Stimulated activated naive CD8-positive, alpha-beta T cell treated with anti-CD3 and anti-CD28 coated beads, Interleukin-15, amount 100 ng/mL, for 72 hours (primary cell): ENCODE data around the gene ACOX1.

Experiments used
- ATAC-seq: fragments of 150-1000 bp; cut with Tn5 transposase; 2 replicates; pipeline ENCODE4 v1.10.0; 2021; ENCODE audit warnings: mild to moderate bottlenecking, moderate library complexity
- DNase-seq, 2 donors: peaks; one replicate each; pipeline ENCODE4 v3.0.0; 2021 to 2022
- H3K27ac Mint-ChIP-seq, 2 donors: one replicate each; pipeline ENCODE4 v1.8.0; 2022; ENCODE audit warnings: mild to moderate bottlenecking in 2 of 2, mixed read lengths in 2 of 2, moderate library complexity in 2 of 2
- H3K27me3 Mint-ChIP-seq: one replicate; pipeline ENCODE4 v1.8.0; 2022; ENCODE audit warnings: mixed read lengths
- H3K4me1 Mint-ChIP-seq: one replicate; pipeline ENCODE4 v1.8.0; 2022; ENCODE audit warnings: mild to moderate bottlenecking, mixed read lengths
- H3K4me3 Mint-ChIP-seq, 2 donors: one replicate each; pipeline ENCODE4 v1.8.0; 2022; ENCODE audit warnings: mild to moderate bottlenecking in 2 of 2, mixed read lengths in 2 of 2, moderate library complexity in 1 of 2
- H3K9me3 Mint-ChIP-seq, 2 donors: one replicate each; pipeline ENCODE4 v1.8.0; 2022; ENCODE audit warnings: mixed read lengths in 2 of 2

ACOX1 gene

DNA sequence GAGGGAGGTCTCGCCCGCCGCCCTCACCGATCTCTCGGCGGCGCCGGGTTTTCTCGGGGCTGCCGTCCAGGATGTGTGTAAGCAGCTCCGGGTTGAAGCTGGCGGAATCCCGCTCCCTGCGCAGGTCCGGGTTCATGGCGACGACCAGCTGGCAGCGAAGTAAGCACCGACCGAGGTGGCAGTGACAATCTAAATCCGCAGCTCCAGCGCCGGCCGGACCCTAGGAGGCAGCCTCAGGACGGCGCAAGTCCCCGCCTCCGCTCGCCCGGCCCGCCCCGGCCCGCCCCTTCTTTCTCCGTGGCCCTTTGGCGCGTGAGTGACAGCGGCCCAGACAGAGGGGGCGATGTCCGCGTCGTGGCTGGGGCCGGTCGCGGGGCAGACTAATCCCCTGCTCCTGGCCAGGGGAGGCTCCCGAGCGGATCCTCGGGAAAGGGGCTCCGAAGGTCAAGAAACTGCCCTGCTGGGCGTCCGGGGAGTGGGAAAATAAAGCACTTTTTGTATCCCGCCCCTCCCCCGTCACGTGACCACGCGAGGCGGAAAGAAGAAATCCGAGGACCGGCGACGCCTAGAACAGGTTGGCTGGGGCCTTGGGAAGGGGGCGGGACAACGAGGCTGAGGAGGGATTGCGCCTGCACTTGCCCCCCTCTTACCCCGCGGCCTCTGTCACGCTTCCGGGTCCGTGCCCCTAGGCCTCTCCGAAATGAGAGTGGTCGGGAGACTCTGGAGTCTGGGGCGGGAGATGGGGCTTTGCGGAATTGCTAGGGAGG is at the start of gene ACOX1, which contains the start of gene TEN1:
ACOX1 (minus strand) TSS at position 229 of the 767 bp plus-strand sequence; CDS start at position 136, 93 bp downstream.
TEN1 (plus strand) TSS at position 303 of the 767 bp plus-strand sequence. CDS start 6,953 bp downstream, outside the sequence.
- peak; percentile 93 to 96 for DNase-seq
- H3K9me3 Mint-ChIP-seq = no peaks in the 10 kb centered on the region

DNA sequence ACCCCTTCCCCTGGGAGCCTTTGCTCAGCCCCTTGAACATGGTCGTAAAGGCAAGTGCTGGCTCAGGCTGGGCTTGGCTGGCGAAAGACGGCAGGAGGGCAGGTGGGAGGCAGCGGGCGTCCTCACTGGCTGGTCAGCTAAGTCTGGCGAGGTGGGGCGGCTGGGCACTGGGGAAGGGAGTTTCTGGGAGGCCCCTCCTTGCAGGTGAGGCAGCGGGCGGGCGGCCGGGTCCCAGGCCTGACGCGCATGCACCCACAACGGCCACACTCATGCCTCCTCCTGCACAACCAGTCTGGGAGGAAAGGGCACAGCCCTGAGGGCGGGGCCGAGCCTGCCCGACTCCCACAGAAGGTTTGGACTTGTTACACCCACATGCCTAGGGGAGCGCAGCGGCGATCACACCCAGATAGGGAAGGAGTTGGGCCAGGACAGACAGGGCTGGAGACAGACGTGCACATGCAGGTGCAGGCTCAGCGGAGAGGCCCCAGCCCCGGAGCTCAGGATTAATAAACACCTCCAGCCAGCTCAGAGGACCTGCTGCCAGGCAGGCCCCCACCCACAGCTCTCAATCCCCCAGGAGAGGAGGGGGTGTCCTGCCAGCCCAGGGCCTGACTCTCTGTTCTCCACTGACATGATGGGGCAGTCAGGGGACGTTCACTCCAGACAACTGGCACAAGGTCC is 48.3 kb upstream of the ACOX1 start, which contains the start of gene EVPL:
EVPL (minus strand) TSS at position 148 of the 681 bp plus-strand sequence; CDS start at position 40, 108 bp downstream.
- Mint-ChIP-seq H3K27me3 (no peaks in the 10 kb centered on the region), H3K9me3 (no peaks in the 10 kb centered on the region), H3K27ac (peak within 1 kb of the TSS in 1 of 2 donors; percentile 48), H3K4me1 (peaks cover 33% of the 10 kb centered on the region), H3K4me3 (no peak within 1 kb of the TSS)
- ATAC-seq (no peak), DNase-seq (no peak)

More for the DNA sequence above, at the start of gene ACOX1, which contains the start of gene TEN1:
- H3K27ac Mint-ChIP-seq = peak within 1 kb of the TSS; percentile 99 to 100
- ATAC-seq = peak; percentile 98
- no peaks in the 10 kb centered on the region for H3K27me3 Mint-ChIP-seq
- peak within 1 kb of the TSS; percentile 96 to 98 for H3K4me3 Mint-ChIP-seq
- peaks cover 54% of the 10 kb centered on the region for H3K4me1 Mint-ChIP-seq

DNA sequence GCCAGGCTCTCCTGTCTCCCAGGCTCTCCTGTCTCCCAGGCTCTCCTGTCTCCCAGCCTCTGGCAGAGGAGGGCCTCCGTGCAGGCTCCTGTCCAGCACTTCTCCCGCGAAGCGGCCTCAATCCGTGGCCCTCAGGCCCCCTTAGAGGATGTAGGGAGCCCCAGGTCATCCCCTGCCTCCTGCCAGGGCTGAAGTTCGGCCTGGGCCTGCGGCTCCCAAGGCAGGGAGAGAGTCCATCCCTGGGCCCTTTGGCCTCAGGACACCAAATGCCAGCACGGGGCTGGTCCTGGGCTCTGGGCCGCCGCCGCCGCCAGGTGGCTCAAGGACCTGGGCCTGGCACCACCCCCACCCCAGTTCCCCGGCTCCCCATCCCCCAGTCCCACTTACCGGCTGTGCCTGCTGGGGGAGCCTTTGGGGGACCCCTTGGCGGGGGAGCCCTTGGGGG is 47.8 kb upstream of the ACOX1 start:
- DNase-seq = no peak
- ATAC-seq = no peak
- Mint-ChIP-seq H3K4me1 (peaks cover 33% of the 10 kb centered on the region), H3K9me3 (no peaks in the 10 kb centered on the region), H3K27ac (no peak overlapping the region), H3K4me3 (no peak overlapping the region), H3K27me3 (no peaks in the 10 kb centered on the region)

DNA sequence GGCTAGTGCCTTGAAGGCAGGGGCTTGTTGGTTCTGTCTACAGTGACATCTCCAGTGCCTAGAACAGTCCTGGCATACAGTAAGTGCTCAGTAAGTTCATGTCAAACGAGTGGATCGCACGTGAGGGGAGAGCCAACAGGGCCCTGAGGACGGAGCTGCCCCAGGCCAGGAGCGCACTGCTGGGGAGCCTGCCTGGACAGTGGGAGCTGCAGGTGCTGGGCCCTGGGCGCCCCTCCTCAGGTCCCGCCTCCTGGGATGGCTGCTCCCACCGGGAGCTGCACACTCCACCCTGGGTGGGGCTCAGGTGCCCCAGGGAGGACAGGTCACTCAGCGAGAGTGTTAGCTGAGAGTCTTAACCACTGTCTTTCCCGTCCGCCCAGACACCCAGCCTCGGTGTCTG is 46.3 kb upstream of the ACOX1 start:
- no peak for ATAC-seq
- no peak overlapping the region for H3K27ac Mint-ChIP-seq
- no peaks in the 10 kb centered on the region for H3K9me3 Mint-ChIP-seq
- no peaks in the 10 kb centered on the region for H3K27me3 Mint-ChIP-seq
- no peak for DNase-seq
- no peak overlapping the region for H3K4me3 Mint-ChIP-seq
- H3K4me1 Mint-ChIP-seq = peaks cover 34% of the 10 kb centered on the region

DNA sequence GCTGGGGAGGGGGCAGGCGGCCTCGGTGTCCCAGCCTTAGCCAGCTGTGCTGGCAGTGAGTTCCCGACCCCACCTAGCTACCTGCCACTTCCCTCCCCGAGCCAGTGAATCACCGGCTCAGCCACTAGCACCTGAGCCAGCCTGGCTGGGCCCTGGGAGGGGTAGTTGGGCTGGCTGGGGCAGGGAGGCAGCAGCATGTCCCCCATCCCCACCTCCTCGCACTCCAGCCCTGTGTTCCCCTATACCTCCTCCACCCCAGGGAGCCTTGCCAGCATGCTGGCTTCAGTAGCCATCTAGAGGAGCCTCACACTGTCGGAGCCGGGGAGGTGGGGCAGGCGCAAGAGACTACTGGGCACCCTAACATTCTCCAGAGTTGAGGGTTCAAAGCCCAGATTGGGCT is 45.4 kb upstream of the ACOX1 start:
- Mint-ChIP-seq H3K27ac (no peak overlapping the region), H3K4me3 (no peak overlapping the region), H3K4me1 (peaks cover 35% of the 10 kb centered on the region), H3K9me3 (no peaks in the 10 kb centered on the region), H3K27me3 (no peaks in the 10 kb centered on the region)
- DNase-seq = no peak
- no peak for ATAC-seq

DNA sequence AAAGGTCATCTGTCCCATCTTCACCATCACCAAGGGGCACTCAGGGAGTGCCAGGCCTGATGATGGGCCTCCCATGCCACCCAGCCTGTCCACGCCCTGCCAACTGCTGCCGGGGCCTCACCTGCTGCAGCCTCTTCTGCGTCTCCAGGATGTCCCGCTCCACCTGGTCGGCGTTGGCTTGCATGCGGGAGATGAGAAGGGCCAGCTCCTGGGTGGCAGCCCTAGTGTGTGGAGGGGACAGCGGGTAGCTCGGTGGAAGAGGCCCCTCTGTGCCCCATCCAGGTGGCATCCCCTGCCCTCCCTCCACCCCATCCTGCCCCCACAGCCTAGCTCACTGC is 44.9 kb upstream of the ACOX1 start:
- no peak overlapping the region for H3K4me3 Mint-ChIP-seq
- no peaks in the 10 kb centered on the region for H3K9me3 Mint-ChIP-seq
- H3K27me3 Mint-ChIP-seq = no peaks in the 10 kb centered on the region
- no peak for ATAC-seq
- no peak for DNase-seq
- H3K27ac Mint-ChIP-seq = no peak overlapping the region
- peaks cover 31% of the 10 kb centered on the region for H3K4me1 Mint-ChIP-seq

DNA sequence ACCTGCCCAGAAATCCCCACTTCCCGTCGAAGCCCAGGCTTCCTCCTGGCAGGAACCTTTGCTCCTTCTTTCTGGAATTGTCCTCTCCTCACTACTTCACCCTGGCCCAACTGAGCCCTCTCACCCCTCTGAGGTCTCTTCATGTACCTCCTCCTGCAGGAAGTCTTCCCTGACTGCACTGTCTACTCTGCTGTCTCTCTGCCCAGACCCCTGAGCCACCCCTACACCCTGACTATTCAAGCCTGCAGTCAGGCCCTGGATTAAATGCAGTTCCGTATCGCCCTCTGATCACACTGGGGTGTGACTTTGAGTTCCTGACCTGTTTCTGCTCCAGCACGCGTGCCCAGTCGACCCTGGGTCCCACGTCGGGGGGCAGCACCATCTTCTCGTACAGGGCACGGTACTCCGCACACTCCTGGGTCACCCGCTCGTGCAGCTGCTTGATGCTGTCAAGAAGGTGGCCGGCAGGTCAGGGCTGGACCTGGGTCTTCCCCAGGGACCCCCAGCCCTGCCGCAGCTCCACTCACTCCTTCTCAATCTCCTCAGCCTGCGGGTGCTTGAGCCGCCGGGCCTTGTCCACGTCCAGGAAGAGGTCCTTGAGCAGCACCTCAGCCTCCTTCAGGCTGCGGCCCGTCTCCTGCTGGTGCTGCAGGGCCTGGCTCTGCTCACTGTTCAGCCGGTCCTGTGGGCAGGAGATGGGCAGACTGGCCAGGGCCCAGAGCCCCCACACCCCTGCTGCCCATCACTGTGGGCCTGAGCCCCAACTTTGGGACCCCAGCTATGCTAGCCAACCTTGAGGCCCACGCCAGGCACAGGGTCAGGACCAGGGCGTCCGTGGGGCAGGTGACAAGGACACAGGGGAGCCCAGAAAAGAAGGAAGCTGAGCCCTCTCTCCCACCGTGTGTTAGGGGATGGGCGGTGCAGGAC is 44.3 kb upstream of the ACOX1 start:
- Mint-ChIP-seq H3K4me3 (no peak overlapping the region), H3K27ac (no peak overlapping the region), H3K27me3 (no peaks in the 10 kb centered on the region), H3K4me1 (peaks cover 24% of the 10 kb centered on the region), H3K9me3 (no peaks in the 10 kb centered on the region)
- DNase-seq (no peak), ATAC-seq (no peak)

DNA sequence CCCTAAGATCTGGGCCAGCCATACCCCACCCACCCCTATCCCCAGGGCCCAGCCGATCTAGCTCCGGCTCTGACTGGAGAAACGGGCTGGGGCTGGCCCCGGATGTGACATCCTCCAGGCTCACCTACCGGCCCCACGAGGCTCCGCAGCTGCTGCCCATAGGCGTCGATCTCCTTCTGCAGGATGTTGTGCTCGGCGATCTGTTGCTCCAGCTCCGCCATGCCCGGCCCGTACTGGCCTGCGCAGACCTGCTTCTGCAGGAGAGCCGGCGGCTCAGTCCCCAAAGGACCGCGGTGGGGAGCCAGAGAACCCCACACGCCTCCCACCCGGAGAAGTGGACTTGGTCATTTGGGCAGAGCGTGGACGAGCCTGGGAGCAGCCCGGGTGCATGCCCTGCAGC is 43.3 kb upstream of the ACOX1 start:
- H3K4me3 Mint-ChIP-seq = no peak overlapping the region
- no peak for DNase-seq
- no peak for ATAC-seq
- peaks cover 22% of the 10 kb centered on the region for H3K4me1 Mint-ChIP-seq
- no peak overlapping the region for H3K27ac Mint-ChIP-seq
- H3K27me3 Mint-ChIP-seq = no peaks in the 10 kb centered on the region
- no peaks in the 10 kb centered on the region for H3K9me3 Mint-ChIP-seq

DNA sequence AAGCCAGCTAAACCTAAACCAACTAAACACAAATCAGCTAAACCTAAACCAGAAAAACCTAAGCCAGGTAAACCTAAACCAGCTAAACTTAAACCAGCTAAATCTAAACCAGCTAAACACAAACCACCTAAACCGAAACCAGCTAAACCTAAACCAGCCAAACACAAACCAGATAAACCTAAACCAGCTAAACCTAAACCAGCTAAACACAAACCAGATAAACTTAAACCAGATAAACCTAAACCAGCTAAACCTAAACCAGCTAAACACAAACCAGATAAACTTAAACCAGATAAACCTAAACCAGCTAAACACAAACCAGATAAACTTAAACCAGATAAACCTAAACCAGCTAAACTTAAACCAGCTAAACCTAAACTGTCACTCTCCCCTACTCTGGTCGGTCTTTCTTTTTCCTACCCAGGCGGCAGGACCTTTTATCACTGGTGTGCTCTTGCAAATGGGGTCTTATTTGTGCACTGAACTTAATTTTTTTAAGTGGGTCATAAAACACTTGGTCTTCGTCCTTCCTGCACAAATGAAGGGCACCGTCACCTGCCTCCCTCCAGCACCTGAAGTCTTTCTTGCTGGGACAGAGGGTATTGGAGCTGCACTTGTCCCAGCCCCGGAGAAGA is 41.0 kb upstream of the ACOX1 start:
- H3K27me3 Mint-ChIP-seq = no peaks in the 10 kb centered on the region
- H3K4me3 Mint-ChIP-seq = no peak overlapping the region
- DNase-seq (no peak), ATAC-seq (no peak)
- peaks cover 22% of the 10 kb centered on the region for H3K4me1 Mint-ChIP-seq
- H3K9me3 Mint-ChIP-seq = no peaks in the 10 kb centered on the region
- H3K27ac Mint-ChIP-seq = peak overlapping the region in 1 of 2 donors; percentile 55

DNA sequence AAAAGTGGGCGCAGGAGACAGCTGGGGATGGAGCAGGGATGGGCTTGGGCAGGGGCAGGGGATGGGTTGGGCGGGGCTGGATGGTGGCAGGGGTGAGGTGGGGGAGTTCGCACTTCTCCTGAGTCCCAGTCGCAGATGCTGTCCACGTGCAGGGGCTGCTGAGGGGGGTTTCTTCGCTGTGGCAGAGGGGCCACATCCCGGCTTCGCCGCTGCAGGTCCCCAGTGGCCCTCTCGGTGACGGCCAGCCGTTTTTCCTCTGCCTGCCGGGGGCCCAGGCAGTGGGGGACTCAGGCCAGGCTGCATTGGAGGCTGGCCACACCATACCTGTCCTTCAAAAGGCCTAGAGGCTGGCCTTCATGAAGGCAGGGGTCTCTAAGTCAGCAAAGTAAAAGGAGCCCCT is 39.8 kb upstream of the ACOX1 start:
- H3K4me1 Mint-ChIP-seq = peaks cover 24% of the 10 kb centered on the region
- ATAC-seq (no peak), DNase-seq (no peak)
- no peaks in the 10 kb centered on the region for H3K27me3 Mint-ChIP-seq
- H3K4me3 Mint-ChIP-seq = no peak overlapping the region
- peak overlapping the region in 1 of 2 donors; percentile 71 for H3K27ac Mint-ChIP-seq
- no peaks in the 10 kb centered on the region for H3K9me3 Mint-ChIP-seq

DNA sequence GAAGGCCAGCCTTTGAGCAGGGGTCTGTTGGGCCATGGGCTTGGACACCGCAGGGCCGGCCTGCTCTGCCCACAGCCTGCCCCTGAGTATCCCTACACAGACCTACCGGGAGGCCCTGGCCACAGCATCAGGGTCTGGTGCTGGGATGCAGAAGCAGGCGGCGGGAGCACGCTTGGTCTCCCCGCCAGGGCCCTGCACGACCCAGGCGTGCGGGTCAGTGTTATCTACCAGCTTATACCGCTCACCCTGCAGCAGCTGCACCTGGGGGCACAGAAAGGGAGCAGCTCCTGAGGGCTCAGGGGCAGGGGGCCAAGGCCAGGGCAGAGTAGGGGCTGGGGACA is 39.3 kb upstream of the ACOX1 start:
- H3K27me3 Mint-ChIP-seq = no peaks in the 10 kb centered on the region
- ATAC-seq (no peak), DNase-seq (no peak)
- no peak overlapping the region for H3K4me3 Mint-ChIP-seq
- H3K27ac Mint-ChIP-seq = no peak overlapping the region
- no peaks in the 10 kb centered on the region for H3K9me3 Mint-ChIP-seq
- peaks cover 26% of the 10 kb centered on the region for H3K4me1 Mint-ChIP-seq

DNA sequence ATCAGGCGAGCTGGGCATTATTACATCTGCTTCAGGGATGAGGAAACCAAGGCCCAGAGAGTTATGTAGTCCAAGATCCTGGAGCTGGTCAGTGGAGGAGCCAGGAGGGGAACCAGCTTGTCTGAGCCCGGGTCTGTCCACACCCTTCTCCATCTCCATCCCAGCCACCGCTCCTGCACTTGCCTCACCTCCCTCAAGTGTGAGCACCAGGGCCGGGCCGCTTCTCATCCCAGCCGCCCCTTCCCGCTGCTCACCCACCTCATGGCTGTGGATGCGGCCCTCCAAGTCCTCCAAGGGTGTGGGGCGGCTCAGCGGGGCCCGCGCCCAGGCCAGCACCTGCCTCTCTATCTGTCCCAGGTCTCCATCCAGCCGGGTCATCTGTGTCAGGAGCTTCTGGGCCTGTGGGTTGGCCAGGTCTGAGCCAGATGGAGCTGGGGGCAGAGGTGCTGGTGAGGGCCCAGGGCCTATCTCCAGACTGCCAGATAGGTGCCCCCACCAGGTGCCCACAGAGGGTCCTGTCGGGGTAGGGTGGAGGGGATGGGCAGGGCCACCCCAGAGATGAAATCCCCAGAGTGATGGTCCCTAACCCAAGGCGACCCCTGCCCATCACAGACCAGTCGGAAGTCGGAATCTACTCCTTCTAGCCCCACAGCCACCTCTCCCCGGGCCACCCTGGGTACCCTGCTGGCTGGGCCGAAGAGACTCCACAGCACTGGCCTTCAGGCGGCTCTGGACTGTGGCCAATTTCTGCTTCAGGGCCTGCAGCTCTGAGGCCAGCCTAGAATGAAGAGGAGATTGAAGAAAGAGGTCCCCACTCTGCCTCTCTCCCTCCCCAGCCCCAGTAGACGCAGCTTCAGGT is 38.7 kb upstream of the ACOX1 start:
- ATAC-seq (no peak), DNase-seq (no peak)
- H3K27me3 Mint-ChIP-seq = no peaks in the 10 kb centered on the region
- no peaks in the 10 kb centered on the region for H3K9me3 Mint-ChIP-seq
- no peak overlapping the region for H3K4me3 Mint-ChIP-seq
- H3K4me1 Mint-ChIP-seq = peaks cover 26% of the 10 kb centered on the region
- no peak overlapping the region for H3K27ac Mint-ChIP-seq

DNA sequence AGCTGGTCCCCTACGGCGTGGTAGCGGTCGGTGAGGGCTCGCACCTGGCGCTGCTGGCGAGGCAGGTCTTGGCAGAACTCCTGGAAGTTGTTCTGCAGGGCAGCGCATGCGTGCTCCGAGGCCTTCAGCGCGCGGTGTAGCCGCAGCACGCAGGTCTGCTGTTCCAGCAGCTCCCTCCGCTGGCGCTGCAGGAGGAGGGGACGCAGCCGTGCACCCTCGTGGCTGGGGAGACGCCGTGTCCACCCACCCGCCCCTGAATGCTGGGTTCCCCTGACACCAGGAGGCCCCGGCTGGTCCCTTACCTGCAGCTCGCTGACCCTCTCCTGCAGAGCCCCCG is 35.9 kb upstream of the ACOX1 start:
- H3K27ac Mint-ChIP-seq = no peak overlapping the region
- ATAC-seq = no peak
- H3K27me3 Mint-ChIP-seq = no peaks in the 10 kb centered on the region
- no peak for DNase-seq
- no peak overlapping the region for H3K4me3 Mint-ChIP-seq
- H3K4me1 Mint-ChIP-seq = peaks cover 21% of the 10 kb centered on the region
- H3K9me3 Mint-ChIP-seq = no peaks in the 10 kb centered on the region

DNA sequence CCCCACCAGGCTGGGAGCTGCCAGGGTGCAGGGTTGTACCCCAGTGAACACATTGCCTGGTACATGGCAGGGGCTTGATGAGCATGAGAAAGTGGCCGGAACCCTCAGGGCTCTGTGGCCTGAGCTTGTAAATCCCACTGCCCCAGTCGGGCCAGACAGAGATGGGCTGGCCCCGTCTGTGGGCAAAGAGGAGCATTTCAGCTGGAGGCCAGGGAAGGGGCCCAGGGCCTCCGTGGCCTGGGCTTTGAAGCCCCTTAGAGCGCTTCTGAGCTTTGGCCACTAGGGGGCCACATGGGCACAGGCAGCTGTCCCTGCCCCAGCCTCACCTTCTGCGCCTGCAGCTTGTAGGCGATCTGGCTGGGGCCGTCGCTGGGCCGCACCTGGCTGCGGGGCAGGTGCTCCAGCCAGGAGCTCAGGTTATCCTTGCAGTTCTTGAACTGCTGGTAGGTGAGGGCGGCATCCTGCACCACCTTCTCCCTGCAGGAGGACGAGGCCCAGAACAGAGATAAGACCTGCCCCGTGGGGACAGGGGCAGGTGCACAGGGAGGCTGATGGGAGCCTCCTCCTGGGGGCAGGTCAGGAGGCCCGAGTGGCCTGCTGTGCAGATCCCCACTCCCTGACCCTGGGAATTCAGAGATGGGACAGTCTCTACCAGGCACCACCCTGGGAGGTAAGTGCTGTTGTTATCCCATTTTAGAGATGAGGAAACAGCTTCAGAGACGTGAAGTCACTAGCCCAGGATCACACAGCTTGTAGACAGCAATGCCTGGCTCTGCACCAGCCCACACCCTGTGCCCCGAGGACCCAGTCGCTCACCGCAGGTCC is 35.3 kb upstream of the ACOX1 start:
- H3K27me3 Mint-ChIP-seq = no peaks in the 10 kb centered on the region
- peak; percentile 84 for DNase-seq
- H3K4me1 Mint-ChIP-seq = peaks cover 17% of the 10 kb centered on the region
- no peak overlapping the region for H3K4me3 Mint-ChIP-seq
- peak; percentile 96 for ATAC-seq
- H3K27ac Mint-ChIP-seq = peak overlapping the region in 1 of 2 donors; percentile 59
- H3K9me3 Mint-ChIP-seq = no peaks in the 10 kb centered on the region
